ENCODE results near the gene TAF13.

Gene TAF13, protein sequence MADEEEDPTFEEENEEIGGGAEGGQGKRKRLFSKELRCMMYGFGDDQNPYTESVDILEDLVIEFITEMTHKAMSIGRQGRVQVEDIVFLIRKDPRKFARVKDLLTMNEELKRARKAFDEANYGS

DNA sequence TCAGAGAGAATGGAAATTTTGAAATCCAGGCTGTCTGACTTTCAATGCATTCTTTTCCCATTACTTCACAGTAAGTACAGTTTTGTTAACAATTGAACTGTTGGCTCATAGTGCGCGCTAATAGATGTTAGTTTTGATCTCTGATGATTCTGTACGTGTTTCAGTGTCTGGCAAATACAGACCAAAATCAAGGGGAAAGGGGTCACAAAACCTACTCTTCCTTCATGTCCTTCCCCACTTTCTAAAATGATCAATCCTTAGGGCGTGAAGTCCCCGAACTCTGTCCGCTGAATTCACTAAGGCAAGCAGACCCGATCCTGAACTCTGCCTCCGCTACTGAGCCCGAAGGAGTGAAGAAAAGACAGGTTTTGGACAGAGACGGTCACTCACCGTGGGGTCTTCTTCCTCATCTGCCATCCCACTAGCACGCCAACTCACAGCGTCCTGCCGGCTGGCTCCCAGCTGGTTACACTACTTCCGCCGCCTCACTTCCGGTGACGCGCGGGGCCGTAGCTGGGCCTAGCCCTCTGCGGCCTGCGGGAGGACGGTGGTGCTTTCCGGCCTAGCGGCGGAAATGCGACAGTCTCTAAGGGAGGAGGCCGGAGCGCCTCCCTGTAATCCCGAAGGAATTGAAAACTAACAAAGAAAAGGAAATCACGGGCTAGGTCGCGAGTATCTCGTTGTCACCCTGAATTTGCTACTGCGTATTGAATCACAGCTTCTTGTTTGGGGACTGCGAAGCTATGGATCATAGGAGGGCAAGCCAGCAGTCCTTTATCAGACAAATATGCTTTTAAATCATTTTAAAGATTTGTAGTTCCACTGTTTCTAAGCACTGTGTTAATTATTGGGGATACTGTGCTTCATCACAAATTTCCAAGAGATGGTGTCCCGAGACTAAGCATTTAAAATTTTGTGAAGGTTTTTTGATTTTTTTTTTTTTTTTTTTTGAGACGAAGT lies at the start of gene TAF13:
TAF13 (minus strand) TSS at position 473 of the 960 bp plus-strand sequence; CDS start at position 417, 56 bp downstream.
- peak; percentile 94 for DNase-seq

DNA sequence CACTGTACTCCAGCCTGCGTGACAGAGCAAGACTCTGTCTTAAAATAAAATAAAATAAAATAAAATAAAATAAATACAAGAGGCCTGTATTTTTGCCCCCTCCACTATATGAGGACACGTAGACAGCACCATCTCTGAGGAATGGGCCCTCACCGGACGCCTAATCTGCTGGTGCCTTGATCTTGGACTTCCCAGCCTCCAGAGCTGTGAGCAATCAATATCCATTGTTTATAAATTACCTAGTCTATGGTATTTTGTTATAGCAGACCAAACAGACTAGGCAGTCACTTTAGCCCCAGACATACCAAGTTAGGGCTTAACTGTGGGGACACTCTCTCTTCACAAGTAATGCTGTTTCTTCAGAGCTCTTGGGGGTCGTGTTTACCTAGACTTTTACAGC lies 44.6 kb upstream of the TAF13 start:
- DNase-seq = no peak

- DNase-seq = no peak
Measured at GRCh38 chr1:109118089-109118488, 42.3 kb upstream of the TAF13 start.

DNA sequence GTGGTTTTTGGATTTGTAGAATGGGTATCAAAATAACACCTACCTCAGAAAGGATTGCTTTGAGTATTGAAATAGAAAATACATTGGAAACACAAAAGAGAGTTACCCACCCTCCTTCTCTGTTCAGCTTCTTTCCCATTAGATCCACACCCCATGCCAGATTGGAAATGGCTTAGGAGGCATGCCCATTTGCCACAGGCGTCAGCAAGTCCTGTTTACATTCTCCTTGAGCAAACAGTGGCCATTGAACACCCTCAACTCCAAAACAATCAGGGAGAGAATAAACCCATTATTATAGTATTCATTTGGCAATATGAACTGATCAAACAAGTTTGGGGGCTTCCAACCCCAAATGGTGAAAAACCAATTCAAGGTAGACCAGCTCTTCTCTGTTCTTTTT lies 40.5 kb upstream of the TAF13 start:
- peak; percentile 69 for DNase-seq

DNA sequence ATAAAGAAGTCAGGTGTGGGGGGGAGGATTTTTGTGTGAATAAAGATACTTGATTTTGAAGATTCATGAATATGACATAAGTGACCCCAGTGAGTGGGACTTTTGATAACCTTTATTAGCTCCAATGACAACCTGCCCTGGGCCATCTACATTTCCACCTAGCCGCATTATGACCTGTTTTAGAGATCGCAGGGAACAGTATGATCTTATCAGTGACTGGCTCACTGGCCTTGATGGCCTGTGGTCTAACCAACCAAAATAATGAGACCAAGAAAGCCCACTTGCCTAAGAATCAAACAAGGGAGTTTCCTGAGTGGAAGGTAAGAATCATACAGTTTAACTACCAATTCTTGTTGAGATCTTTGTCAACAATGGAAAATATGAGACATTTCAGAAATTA lies 39.9 kb upstream of the TAF13 start:
- DNase-seq = no peak

GRCh38 chr1:109114342-109114674 lies 38.5 kb upstream of the TAF13 start:
- no peak for DNase-seq

GRCh38 chr1:109113590-109114341 lies 38.0 kb upstream of the TAF13 start, which contains the start of gene ELAPOR1:
Gene ELAPOR1 (plus strand): TSS chr1:109114115. CDS start chr1:109114184, 69 bp downstream.
- peak; percentile 74 for DNase-seq

- peak; percentile 95 for DNase-seq
Measured at GRCh38 chr1:109112652-109113285, 37.0 kb upstream of the TAF13 start.

- no peak for DNase-seq
Measured at GRCh38 chr1:109112056-109112651, 36.4 kb upstream of the TAF13 start.

- no peak for DNase-seq
Measured at GRCh38 chr1:109111386-109112055, 35.7 kb upstream of the TAF13 start.

- no peak for DNase-seq
Measured at GRCh38 chr1:109109906-109110305, 34.1 kb upstream of the TAF13 start.

DNA sequence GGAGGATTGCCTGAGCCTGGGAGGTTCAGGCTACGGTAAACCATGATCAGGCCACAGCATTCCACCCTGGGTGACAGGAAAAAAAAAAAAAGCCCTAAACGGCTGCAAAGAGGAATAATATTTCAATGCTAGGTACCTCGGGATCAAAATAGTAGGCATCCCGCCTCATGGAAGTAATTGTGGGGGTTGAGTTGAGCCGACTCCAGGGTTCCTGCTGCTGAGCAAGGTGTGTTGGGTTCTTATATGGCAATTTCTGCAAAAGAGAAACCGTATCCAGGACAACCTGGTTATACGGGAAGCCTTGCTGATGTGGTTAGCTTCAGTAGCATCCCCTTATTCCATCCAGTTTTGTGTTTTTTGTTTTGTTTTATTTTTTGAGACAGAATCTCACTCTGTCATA lies 32.0 kb upstream of the TAF13 start:
- no peak for DNase-seq

- no peak for DNase-seq
Measured at GRCh38 chr1:109105881-109106280, 30.1 kb upstream of the TAF13 start.

GRCh38 chr1:109104364-109105151 lies 28.8 kb upstream of the TAF13 start:
- DNase-seq = no peak

- DNase-seq = peak; percentile 96
Measured at GRCh38 chr1:109099938-109100773, 24.4 kb upstream of the TAF13 start.

GRCh38 chr1:109096120-109096519 lies 20.3 kb upstream of the TAF13 start:
- DNase-seq = no peak

- DNase-seq = no peak
Measured at GRCh38 chr1:109095631-109096030, 19.8 kb upstream of the TAF13 start.

GRCh38 chr1:109094871-109095270 lies 19.1 kb upstream of the TAF13 start:
- DNase-seq = no peak

- DNase-seq = no peak
Measured at GRCh38 chr1:109094377-109094803, 18.6 kb upstream of the TAF13 start.

DNA sequence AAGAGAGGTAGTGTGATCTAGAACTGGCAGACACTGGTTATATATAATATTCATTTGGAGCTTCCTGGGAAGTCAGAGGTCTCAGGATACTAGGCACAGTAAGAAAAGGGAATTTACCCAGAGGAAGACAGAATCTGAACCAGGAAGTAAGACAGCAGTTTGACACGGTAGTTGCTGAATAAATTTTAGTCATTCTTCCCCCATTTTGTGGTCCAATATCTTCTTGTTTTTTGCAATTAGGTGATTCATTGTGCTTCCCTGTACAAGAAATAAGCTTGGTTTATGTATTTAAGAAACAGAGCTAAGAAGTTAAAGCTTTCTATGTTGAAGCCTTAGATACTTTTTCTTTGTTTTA lies 16.0 kb upstream of the TAF13 start:
- no peak for DNase-seq

All from NCI-H1092 (cell line).